ENCODE data around the gene MOSMO. TPM values are rescaled to one million over a fixed set of nuclear protein-coding genes. Genes with fewer than 3 reads are reported as not detected.

MOSMO gene
- total RNA-seq, 1 experiment from 2014 or later, result 10.9 TPM

- Histone ChIP-seq H3K9me3 (no peaks in the 10 kb centered on the region), H3K27me3 (replicated peaks; ENCODE audit: control insufficient read depth, insufficient read depth, low read length) (no peaks in the 10 kb centered on the region), H3K4me1 (no peaks in the 10 kb centered on the region), H3K36me3 (ENCODE audit: control insufficient read depth, insufficient read depth, low read length) (no peaks in the 10 kb centered on the region; the same call in 1 of the 2 replicates), H3K4me3 (ENCODE audit: low read depth, low read length) (no peak overlapping the region)
- no peak overlapping the region for H3K27ac Mint-ChIP-seq (ENCODE audit: unreplicated experiment)
- no peaks in the 10 kb centered on the region for H3K4me1 Mint-ChIP-seq (ENCODE audit: low read depth, unreplicated experiment)
- no peak for DNase-seq
- TF ChIP-seq CTCF (IDR thresholded peaks at IDR 0.05; ENCODE audit: insufficient read depth in 1 of 2, low read depth in 1 of 2, low read length in 1 of 2, severe bottlenecking in 1 of 2, unreplicated experiment in 1 of 2), result no peak
- CTCF ChIA-PET, result no interaction called here
- POLR2A ChIA-PET, result no interaction called here
- H3K9me3 Mint-ChIP-seq (ENCODE audit: unreplicated experiment), result no peaks in the 10 kb centered on the region
- no peaks in the 10 kb centered on the region for H3K27me3 Mint-ChIP-seq (ENCODE audit: insufficient read depth, unreplicated experiment)
- peaks cover 18% of the 10 kb centered on the region for H3K36me3 Mint-ChIP-seq (ENCODE audit: insufficient read depth, unreplicated experiment)
- no TSS peak for BruUV-seq (replicated peaks)
- H3K4me3 Mint-ChIP-seq (ENCODE audit: unreplicated experiment), result no peak overlapping the region
- intact Hi-C loops (cut with micrococcal nuclease; ENCODE audit: unreplicated experiment), result no loop called here
Observed at GRCh38 chr16:21987498-21987897, 20.4 kb upstream of the MOSMO start.

- POLR2A ChIA-PET, result interaction anchor here (0.5 kb wide), 1 partner anchor 737 kb away, joined by 10 read pairs; no protein-coding TSS in a partner anchor
- H3K4me1 ChIP-seq, result no peaks in the 10 kb centered on the region
- Mint-ChIP-seq H3K36me3 (ENCODE audit: insufficient read depth, unreplicated experiment) (peaks cover 2% of the 10 kb centered on the region), H3K4me3 (ENCODE audit: unreplicated experiment) (no peak overlapping the region), H3K27me3 (ENCODE audit: insufficient read depth, unreplicated experiment) (no peaks in the 10 kb centered on the region), H3K27ac (ENCODE audit: unreplicated experiment) (no peak overlapping the region), H3K9me3 (ENCODE audit: unreplicated experiment) (no peaks in the 10 kb centered on the region), H3K4me1 (ENCODE audit: low read depth, unreplicated experiment) (no peaks in the 10 kb centered on the region)
- no peaks in the 10 kb centered on the region for H3K9me3 ChIP-seq
- H3K36me3 ChIP-seq (ENCODE audit: control insufficient read depth, insufficient read depth, low read length), result no peaks in the 10 kb centered on the region
- no peaks in the 10 kb centered on the region for H3K27me3 ChIP-seq (replicated peaks; ENCODE audit: control insufficient read depth, insufficient read depth, low read length)
- CTCF ChIA-PET, result interaction anchor here (0.8 kb wide), 1 partner anchor 89 kb away, joined by 4 read pairs; no protein-coding TSS in a partner anchor
- TF ChIP-seq CTCF (IDR thresholded peaks at IDR 0.05; ENCODE audit: insufficient read depth in 1 of 2, low read depth in 1 of 2, low read length in 1 of 2, severe bottlenecking in 1 of 2, unreplicated experiment in 1 of 2), result no peak
- intact Hi-C loops (cut with micrococcal nuclease; ENCODE audit: unreplicated experiment), result no loop called here
- no peak for DNase-seq
- no peak overlapping the region for H3K4me3 ChIP-seq (ENCODE audit: low read depth, low read length)
- BruUV-seq (replicated peaks), result no TSS peak
Observed at GRCh38 chr16:21989133-21989532, 18.8 kb upstream of the MOSMO start.

GRCh38 chr16:21989751-21990150, 18.2 kb upstream of the MOSMO start:
- no TSS peak for BruUV-seq (replicated peaks)
- ChIA-PET POLR2A (interaction anchor here (0.5 kb wide), 2 partner anchors 71 to 737 kb away, joined by 4 to 10 read pairs; no protein-coding TSS in a partner anchor), CTCF (interaction anchor here (0.8 to 1.7 kb wide), 3 partner anchors 10 to 109 kb away, joined by 3 to 4 read pairs (median 4); no protein-coding TSS in a partner anchor)
- no peaks in the 10 kb centered on the region for H3K9me3 ChIP-seq
- intact Hi-C loops (cut with micrococcal nuclease; ENCODE audit: unreplicated experiment), result no loop called here
- Mint-ChIP-seq H3K27ac (ENCODE audit: unreplicated experiment) (no peak overlapping the region), H3K4me3 (ENCODE audit: unreplicated experiment) (no peak overlapping the region), H3K27me3 (ENCODE audit: insufficient read depth, unreplicated experiment) (no peaks in the 10 kb centered on the region), H3K4me1 (ENCODE audit: low read depth, unreplicated experiment) (no peaks in the 10 kb centered on the region), H3K9me3 (ENCODE audit: unreplicated experiment) (no peaks in the 10 kb centered on the region), H3K36me3 (ENCODE audit: insufficient read depth, unreplicated experiment) (no peaks in the 10 kb centered on the region)
- H3K36me3 ChIP-seq (ENCODE audit: control insufficient read depth, insufficient read depth, low read length), result no peaks in the 10 kb centered on the region
- H3K4me1 ChIP-seq, result no peaks in the 10 kb centered on the region
- DNase-seq, result no peak
- no peak for TF ChIP-seq CTCF (IDR thresholded peaks at IDR 0.05; ENCODE audit: insufficient read depth in 1 of 2, low read depth in 1 of 2, low read length in 1 of 2, severe bottlenecking in 1 of 2, unreplicated experiment in 1 of 2)
- no peak overlapping the region for H3K4me3 ChIP-seq (ENCODE audit: low read depth, low read length)
- H3K27me3 ChIP-seq (replicated peaks; ENCODE audit: control insufficient read depth, insufficient read depth, low read length), result no peaks in the 10 kb centered on the region

Measured in Caco-2 (cell line).